ELR (cell line): ENCODE results near the gene VCAM1.
A peak's percentile ranks its signal among the peaks of the same experiment; 100 is the strongest.
"Not testable (repeated sequence)": the region's sequence is repeated elsewhere in the genome, so short reads cannot be mapped to it uniquely, and the experiment has no call there.

ENCODE experiments used
- DNase-seq: peaks from one replicate; pipeline ENCODE4 v3.0.0-alpha.2; 2015; ENCODE audit warnings: low read depth

Gene VCAM1, protein sequence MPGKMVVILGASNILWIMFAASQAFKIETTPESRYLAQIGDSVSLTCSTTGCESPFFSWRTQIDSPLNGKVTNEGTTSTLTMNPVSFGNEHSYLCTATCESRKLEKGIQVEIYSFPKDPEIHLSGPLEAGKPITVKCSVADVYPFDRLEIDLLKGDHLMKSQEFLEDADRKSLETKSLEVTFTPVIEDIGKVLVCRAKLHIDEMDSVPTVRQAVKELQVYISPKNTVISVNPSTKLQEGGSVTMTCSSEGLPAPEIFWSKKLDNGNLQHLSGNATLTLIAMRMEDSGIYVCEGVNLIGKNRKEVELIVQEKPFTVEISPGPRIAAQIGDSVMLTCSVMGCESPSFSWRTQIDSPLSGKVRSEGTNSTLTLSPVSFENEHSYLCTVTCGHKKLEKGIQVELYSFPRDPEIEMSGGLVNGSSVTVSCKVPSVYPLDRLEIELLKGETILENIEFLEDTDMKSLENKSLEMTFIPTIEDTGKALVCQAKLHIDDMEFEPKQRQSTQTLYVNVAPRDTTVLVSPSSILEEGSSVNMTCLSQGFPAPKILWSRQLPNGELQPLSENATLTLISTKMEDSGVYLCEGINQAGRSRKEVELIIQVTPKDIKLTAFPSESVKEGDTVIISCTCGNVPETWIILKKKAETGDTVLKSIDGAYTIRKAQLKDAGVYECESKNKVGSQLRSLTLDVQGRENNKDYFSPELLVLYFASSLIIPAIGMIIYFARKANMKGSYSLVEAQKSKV

GRCh38 chr1:100719490-100719889, at the start of gene VCAM1:
VCAM1 (plus strand) TSS chr1:100719742; CDS start chr1:100719861, 119 bp downstream.
- no peak for DNase-seq

DNA sequence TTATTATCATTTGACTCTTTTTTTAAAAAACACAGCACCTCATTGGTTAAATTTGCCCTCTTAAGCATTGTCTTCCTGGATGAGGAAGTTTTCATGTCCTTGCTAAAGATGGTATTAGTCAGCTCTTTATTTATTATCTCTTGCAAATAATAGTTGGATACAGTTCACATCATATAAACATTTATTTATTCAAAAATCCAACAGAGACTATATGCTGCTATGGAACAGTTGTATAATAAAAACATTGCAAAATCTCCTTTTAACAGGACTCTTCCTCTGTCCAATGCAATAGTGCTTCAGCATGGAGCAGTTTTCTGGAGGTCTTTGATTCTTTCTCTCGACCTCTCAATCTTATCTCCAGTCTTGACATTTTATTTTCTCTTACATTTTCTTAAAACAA, 49.5 kb upstream of the VCAM1 start:
- no peak for DNase-seq

GRCh38 chr1:100671601-100672000, 47.9 kb upstream of the VCAM1 start:
- DNase-seq: peak; percentile 51

- no peak for DNase-seq
Observed at GRCh38 chr1:100683448-100684349, 35.8 kb upstream of the VCAM1 start.

GRCh38 chr1:100699744-100700143, 19.8 kb upstream of the VCAM1 start:
- peak; percentile 62 for DNase-seq

DNA sequence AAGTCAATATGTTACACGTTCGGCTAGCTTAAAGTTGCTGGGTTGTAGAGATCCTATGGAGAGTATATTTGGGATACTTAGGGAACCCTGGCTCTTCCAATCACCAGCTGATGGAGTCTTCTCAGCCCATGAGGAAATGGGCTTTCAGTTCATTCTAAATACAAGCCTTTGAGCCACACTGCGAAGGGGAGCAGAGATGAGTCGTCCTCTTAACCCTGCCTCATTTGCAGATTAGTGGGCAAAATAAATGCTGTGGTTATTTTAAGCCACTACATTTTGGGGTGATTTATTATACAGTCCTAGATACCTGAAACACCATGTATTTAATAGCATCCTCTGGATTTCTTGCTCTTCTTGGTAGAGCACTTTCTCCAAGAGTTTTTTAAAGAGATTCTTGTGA, 19.0 kb upstream of the VCAM1 start:
- peak; percentile 39 for DNase-seq

GRCh38 chr1:100703052-100703451, 16.5 kb upstream of the VCAM1 start:
- DNase-seq: no peak

DNA sequence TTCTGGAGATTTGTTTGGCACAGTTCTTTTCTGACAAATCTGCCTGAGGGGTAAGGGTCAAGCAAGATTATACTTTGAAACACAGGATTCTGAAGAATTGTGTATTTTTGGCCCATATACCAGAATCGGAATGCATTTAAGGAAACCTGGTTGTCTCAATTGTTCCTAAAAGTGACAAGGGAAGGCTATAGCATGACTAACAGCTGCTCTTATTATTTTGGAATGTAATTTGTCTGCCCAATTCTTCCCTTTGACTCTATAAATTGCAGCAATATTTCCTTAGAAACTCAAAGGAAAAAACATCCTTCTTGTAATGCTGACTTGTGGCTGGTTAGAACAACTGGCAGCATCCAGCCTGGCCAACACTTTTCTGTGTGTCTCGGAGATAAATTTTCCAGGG, 15.8 kb upstream of the VCAM1 start:
- no peak for DNase-seq

DNA sequence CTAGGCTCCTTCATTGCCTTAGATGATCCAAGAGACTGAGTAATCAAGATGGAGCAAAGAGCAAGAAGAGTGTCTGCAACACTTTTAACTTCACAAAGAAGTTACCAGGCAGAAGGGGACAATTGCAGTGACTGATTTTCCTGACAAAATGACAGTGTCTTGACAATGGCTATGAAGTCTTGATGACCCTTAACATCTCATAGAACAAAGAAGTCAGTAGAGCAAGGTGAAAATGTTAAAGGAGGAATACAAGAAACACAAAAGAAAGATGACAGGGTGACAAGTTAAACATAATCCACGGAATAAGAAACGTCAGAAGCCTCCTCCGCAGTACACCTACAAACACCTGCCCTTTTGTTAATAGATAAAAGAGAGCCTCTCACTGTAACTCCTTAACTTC, 15.1 kb upstream of the VCAM1 start:
- DNase-seq: no peak

DNA sequence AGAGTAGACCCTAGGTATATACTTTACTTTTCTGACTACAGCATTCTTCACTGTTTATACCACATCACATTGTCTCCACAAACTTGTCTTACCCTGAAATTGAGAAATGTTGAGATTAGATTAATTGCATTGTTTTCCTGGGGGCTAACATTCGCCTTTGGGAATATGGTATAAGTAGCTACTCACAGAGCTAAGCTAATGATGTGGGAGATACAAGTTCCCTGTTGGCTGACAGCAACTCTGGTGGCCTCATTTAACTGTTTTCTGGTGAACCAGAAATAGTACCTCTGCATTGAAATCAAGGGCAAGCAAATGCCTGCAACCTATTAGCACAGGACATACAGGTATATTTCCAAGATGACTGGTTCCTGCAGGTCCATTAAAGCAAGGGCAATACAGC, 13.2 kb upstream of the VCAM1 start:
- no peak for DNase-seq

- DNase-seq: no peak
Observed at GRCh38 chr1:100706856-100707255, 12.7 kb upstream of the VCAM1 start.

- DNase-seq: no peak
Observed at GRCh38 chr1:100708476-100709062, 11.0 kb upstream of the VCAM1 start.

GRCh38 chr1:100710906-100711682, 8.4 kb upstream of the VCAM1 start:
- DNase-seq: peak; percentile 29

- not testable (repeated sequence) for DNase-seq
Observed at GRCh38 chr1:100713027-100713426, 6.5 kb upstream of the VCAM1 start.

- no peak for DNase-seq
Observed at GRCh38 chr1:100713626-100714025, 5.9 kb upstream of the VCAM1 start.

- no peak for DNase-seq
Observed at GRCh38 chr1:100714599-100714998, 4.9 kb upstream of the VCAM1 start.

- no peak for DNase-seq
Observed at GRCh38 chr1:100717218-100717617, 2.3 kb upstream of the VCAM1 start.

DNA sequence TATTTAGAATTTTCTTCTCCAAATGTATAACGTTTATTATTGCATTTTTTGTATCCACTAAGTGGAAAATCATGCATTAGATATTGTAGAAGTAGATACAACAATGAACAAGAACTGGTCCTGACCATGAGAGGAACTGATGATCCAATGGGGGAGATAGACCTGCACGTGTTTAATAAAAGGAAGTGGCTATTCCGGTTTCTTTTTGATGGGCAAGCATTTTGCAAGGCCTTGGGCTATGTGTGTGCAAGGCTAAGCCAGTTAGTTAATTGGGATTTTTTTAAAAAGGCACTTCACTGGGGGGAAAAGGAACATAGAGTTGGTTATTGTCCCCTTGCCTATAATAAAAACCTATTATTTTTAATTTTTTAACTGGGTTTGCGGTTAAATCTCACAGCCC, 961 bp upstream of the VCAM1 start:
- no peak for DNase-seq

DNA sequence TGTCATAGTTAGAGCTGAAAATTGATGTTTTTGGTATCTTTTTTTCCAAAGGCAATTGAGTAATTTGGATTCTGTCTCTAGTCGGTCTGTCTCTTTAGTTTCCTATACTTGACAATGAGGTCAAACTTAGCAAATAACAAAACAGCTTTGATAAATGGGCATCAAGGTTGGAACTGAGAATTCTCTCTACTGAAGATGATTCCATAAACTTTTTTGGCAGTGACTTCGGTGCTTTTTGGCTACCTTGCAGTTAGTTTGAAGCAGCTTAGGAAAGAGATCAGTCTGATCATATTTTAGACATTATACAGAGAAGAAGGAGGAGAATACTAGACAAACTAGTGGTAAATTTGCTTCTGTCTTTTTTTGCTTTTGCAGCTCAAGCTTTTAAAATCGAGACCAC, 559 bp downstream of the VCAM1 start:
- DNase-seq: no peak

DNA sequence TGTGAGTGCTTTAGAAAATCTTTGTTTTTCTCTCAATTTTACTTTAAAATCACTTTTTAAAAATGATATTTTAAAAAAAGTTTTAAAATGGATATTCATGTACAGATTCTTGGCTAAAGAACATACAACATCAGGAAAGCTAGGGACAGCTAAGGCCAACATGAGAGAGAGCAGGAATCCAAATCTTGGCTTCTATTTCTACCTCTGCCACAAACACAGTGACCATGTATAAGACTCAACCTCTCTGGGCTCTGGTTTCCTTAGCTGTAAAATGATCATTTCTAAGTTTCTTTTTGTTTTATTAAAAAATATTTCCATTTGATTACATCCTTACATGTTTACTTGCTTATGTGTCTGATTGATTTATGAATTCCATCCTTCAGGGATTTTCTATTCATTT, 1.2 kb downstream of the VCAM1 start:
- no peak for DNase-seq

- peak; percentile 54 for DNase-seq
Observed at GRCh38 chr1:100721526-100722207, 2.1 kb downstream of the VCAM1 start.
